Cerebellar nuclear complex (tissue), 1 donor: Measurements from ENCODE around the gene FUT9.
"Not testable (repeated sequence)": the region's sequence is repeated elsewhere in the genome, so short reads cannot be mapped to it uniquely, and the experiment has no call there.

Experiments
- DNase-seq, 2 experiments: peaks; one replicate each; lab custom pipeline; 2025; lab: John Stamatoyannopoulos, UW

The FUT9 gene

DNA sequence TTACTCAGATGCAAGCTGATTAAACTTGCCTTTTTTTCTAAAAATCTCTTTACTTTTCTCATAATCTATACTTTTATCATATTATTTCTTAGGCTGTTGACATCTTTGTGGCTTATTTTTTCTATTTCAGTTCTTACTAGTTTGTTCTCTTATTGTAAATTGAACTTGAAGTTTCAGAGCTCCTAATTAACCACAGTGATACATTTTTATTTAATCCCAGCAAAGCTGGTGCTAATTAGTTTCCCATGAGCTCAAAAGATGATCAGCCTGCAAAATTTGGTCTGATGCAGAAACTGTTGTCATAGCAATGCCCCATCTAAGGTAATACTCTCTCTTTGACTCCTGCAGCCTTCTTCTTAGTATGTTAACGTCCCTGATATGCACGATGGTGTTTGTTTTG, 170.3 kb downstream of the FUT9 start:
- DNase-seq = no peak

GRCh38 chr6:96186516-96187195, 170.9 kb downstream of the FUT9 start:
- DNase-seq = no peak

DNA sequence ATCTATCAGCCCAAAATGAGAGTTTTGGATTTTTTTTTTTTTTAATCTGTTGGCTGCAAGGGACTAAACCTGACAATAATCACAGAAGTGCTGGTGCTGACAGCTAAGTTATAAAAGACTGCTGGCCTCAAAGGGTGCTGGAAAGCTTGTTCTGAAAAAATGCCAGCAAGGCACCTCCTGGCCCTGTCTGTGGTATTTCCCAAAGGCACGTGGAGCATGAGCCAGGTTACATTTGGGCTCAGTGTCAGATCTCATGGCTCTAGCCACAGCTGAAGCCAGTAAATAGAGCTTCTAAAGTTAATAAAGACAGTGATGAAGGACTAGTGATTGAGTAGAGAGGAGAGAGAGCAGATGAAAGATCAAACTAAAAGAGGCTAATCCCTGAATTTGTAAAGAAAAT, 178.9 kb downstream of the FUT9 start:
- DNase-seq = no peak

DNA sequence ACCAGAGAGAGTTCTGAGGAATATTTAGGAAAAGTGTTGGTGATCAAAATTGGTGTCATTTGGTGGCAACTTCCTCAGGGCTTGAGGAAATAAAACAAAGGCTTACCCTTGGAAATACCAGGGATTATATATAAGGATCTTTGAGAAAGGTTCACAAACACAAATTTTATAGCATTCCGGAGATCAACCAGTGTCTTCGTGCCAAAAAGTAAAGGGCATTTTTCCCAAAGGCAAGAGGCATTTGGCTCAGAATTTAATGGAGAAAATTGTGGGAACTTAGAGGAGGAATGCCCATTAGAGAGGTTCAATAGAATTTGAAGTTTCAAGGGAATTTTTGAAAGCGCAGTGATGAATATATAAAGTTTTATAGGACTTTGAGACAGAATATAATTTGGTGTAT, 179.5 kb downstream of the FUT9 start:
- DNase-seq = no peak

- DNase-seq = no peak
Measured at GRCh38 chr6:96196633-96197032, 180.9 kb downstream of the FUT9 start.

- no peak for DNase-seq
Measured at GRCh38 chr6:96197241-96197640, 181.5 kb downstream of the FUT9 start.

DNA sequence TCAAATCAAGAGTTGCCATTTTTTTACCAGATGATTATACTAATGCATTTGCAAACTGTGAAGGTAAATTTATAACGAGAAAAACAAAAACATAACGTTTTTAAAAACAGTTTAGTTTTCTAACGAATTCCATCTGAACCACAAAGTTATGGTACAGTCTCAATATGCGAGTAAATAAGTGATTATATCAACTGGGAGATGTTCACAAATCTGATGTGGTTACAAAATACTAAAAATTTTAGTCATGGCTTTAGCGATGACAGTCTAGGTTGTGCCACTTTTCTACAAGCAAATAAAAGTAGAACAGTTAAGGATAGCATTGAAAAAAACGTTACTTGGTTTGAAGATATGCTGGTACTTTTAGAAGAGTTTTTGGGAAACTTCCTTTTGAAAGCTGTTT, 186.8 kb downstream of the FUT9 start:
- no peak for DNase-seq

GRCh38 chr6:96211341-96211740, 195.6 kb downstream of the FUT9 start:
- no peak for DNase-seq

GRCh38 chr6:96212066-96212465, 196.3 kb downstream of the FUT9 start:
- DNase-seq = no peak

DNA sequence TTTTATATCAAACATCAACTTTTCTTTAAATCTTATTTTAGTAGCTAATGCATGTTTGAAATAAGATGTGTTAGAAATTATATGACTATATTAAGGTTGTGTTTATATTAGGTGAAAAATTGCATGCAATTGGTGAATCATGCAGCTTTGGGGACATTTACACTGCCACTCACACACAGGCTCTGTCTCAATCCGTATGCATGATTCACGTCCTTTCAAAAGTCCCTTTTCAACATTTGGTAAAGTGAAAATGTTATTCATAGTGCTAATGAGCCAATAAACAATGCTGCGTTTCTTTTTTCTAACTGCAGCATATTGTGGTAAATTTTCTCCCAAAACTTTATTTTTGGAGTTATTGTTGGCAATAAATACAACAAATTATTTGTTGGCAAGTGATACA, 198.0 kb downstream of the FUT9 start:
- no peak for DNase-seq

DNA sequence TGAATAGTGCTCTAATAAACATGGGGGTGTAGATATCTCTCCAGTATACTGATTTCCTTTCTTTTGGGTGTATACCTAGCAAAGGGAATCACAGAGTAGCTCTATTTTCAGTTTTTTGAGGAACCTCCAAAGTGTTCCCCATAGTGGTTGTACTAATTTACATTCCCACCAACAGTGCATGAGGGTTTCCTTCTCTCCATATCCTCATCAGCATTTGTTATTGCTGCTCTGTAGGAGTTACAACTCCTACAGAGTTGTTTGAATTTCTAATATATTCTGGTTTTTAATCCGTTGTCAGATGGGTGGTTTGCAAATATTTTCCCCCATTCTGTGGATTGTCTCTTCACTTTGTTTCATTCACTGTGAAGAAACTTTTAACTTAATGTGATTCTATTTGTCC, 207.9 kb downstream of the FUT9 start:
- DNase-seq = no peak

DNA sequence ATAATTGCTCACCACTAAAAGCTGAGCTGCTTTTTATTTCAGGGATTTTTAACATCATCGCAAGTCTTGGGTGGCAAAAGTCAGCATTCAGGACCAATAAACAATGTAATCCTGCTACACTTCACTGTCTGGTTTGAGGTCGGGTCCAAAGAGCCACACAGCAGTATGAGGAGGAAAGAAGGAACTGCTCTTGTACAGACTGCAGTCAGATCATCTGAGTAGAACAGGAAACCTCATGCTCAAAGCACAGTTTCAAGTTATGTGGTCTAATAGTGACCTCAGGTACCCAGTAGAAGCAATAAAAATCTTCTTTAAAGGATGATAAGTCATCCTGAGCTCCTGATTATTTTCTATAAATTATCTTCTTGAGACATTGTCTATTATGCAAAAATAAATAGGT, 211.4 kb downstream of the FUT9 start:
- no peak for DNase-seq

- no peak for DNase-seq
Measured at GRCh38 chr6:96234444-96234843, 218.7 kb downstream of the FUT9 start.

- no peak for DNase-seq
Measured at GRCh38 chr6:96235927-96236326, 220.2 kb downstream of the FUT9 start.

DNA sequence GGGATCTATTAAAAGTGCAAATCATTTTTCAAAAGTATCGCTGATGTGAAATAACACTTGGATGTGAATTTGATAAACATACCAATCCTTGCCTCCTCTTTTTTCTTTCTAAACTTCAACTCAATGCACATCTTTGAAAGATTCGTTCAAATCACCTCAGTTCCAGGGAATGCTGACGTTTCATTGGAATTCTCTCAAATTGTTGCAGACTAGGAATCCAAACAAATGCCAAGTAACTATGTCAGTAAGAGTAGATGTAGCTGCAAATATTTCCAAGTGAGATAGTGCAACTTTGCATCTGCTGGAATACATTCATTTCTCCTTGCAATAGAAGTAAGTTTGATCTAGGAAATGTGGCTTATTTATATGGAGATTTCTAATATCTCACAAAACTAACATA, 220.7 kb downstream of the FUT9 start:
- DNase-seq = no peak

GRCh38 chr6:96237638-96238347, 222.0 kb downstream of the FUT9 start:
- DNase-seq = no peak

GRCh38 chr6:96246563-96246962, 230.8 kb downstream of the FUT9 start:
- DNase-seq = no peak

DNA sequence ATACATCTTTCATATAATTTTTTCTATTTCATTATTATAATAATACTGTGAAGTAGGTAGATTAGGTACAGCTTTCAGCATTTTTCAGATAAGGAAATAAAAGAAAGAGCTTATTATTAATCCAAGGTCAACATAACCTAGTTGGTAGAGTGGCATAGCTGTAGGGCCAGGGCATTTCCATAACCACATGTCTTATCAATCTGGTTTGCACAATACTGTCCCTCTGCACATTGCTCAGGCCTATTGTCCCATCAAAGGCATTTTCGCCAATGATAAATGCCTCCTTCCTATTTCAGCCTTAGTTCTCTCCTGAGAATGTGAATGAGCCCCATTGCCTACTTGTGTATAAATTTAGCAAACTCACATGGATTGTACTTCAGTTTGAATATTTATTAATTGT, 234.0 kb downstream of the FUT9 start:
- no peak for DNase-seq

- no peak for DNase-seq
Measured at GRCh38 chr6:96257751-96258150, 242.0 kb downstream of the FUT9 start.

GRCh38 chr6:96260787-96261430, 245.1 kb downstream of the FUT9 start:
- DNase-seq = not testable (repeated sequence)
